AG09319 (cell line): Measurements from ENCODE around the gene ASCL5.

Experiments
- DNase-seq: peaks from one replicate; pipeline ENCODE4 v3.0.0-alpha.2; 2010; ENCODE audit warnings: low read depth; ENCODE audit errors: extremely low read depth
- TF ChIP-seq, protein P1 (sequence below): IDR thresholded peaks from 2 replicates; pipeline ENCODE4 v1.5.1; 2011; ENCODE audit warnings: low read depth, mild to moderate bottlenecking, inconsistent platforms, low read length, moderate library complexity

ASCL5 gene

DNA sequence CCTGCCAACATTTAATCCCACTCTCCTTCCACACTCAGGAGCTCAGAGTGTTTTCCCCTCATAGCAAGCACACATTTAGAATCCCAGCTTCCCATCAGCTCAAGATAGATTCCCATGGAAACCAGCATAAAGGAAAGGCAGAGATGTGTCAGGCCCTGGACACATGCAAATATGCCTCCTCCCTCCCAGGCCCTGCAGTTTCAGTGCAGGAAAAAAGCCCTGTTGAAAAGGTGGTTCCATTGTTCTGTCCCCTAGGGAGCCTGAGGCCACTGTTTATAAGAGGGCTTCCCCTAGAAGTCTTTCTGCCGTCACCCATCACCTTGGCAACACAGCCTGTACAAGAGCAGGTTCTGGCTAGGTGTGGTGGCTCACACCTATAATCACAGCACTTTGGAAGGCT is 18.4 kb downstream of the ASCL5 start:
- no peak for DNase-seq
- TF ChIP-seq, protein P1, sequence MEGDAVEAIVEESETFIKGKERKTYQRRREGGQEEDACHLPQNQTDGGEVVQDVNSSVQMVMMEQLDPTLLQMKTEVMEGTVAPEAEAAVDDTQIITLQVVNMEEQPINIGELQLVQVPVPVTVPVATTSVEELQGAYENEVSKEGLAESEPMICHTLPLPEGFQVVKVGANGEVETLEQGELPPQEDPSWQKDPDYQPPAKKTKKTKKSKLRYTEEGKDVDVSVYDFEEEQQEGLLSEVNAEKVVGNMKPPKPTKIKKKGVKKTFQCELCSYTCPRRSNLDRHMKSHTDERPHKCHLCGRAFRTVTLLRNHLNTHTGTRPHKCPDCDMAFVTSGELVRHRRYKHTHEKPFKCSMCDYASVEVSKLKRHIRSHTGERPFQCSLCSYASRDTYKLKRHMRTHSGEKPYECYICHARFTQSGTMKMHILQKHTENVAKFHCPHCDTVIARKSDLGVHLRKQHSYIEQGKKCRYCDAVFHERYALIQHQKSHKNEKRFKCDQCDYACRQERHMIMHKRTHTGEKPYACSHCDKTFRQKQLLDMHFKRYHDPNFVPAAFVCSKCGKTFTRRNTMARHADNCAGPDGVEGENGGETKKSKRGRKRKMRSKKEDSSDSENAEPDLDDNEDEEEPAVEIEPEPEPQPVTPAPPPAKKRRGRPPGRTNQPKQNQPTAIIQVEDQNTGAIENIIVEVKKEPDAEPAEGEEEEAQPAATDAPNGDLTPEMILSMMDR = no peak

DNA sequence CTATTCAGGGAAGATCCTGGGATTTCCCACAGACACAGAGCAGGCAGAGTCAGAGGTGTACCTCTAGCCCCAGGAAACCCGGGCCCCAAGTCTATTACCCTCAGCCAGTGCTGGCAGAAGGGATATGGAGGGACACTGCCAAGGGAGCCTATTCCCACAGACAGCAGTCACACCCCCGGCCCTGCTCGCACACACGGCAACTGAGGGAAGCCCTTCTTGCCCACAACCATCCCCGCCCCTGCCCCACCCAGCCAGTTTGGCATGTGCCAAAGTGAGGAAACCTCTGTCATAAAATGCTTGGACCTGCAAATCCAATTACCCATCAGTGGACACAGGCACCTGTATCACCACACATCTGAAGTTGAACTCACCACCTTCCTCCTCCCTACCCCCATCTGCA is 21.3 kb downstream of the ASCL5 start:
- TF ChIP-seq, protein P1 = no peak
- no peak for DNase-seq

DNA sequence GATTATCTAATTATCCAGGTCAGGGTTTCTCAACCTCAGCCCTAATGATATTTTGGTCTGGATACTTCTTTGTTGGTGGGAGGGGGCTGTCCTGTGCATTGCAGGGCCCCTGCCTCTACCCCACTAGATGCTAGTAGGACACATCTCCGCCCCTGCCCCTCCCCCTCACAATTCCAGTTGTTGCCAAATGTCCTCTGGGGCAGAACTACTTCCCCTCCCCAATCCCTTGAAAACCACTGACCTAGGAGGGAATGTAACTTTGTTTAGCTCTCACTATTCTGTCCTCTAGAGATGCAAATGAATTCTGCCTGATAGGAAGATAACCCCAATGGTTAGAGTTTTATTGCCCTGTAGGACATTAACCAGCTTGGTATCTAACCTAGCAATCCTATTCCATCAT is 22.8 kb downstream of the ASCL5 start:
- TF ChIP-seq, protein P1 = no peak
- DNase-seq = no peak

DNA sequence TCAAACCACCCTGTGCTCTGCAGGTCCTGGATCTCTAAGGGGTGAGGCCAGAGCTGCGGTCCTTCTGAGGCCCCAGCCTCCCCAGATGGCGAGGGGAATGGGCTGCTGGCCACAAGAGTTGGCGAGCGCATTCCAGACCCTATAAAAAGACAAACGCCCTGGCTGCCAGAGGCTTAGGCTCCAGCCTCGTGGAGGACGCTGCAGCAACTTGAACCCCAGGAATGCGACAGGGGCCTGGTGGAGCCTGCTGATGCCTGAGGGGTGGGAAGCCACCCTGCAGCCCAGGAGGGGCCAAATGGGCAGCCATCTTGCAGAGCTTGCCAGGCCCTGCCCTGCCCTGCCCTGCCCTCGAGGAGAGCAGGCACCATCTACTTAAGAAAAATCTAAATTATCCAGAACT is 23.3 kb downstream of the ASCL5 start:
- DNase-seq = no peak
- TF ChIP-seq, protein P1 = no peak

DNA sequence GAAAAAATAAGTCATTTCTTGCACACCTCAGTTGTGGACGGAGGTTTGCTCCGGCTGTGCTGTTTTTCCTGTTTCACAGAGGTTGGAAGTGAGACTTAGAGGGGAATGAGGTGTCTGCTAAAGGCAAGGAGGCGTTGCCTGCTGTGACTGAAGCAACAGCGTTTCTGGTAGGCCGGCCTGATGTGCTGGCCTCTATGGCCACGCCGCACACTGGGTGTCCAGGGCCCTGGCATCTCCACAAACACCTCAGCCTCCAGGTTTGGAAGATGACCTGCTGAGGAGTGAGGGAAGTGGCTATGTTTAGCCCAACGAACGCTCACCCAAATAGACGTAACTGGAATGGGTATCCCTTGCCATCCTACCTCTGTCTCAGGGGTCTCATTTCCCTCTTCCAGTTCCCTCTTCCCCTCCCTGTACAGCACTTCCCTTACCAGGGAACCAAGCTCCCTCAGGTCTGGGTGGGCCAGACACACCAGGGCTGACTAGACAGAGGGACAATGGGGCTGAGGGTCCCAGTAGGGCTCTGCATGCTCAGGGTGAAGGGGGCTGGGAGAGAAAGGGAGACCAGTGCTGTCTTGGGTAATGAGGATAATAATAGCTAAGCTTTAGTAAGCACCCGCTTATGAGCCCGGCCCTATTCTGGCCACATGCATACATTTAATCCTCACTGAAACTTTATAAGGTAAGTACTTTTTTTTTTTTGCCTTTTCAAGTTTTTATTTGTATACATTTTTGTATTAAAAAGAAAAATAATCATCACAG is 26.6 kb downstream of the ASCL5 start:
- TF ChIP-seq, protein P1 = no peak
- no peak for DNase-seq

DNA sequence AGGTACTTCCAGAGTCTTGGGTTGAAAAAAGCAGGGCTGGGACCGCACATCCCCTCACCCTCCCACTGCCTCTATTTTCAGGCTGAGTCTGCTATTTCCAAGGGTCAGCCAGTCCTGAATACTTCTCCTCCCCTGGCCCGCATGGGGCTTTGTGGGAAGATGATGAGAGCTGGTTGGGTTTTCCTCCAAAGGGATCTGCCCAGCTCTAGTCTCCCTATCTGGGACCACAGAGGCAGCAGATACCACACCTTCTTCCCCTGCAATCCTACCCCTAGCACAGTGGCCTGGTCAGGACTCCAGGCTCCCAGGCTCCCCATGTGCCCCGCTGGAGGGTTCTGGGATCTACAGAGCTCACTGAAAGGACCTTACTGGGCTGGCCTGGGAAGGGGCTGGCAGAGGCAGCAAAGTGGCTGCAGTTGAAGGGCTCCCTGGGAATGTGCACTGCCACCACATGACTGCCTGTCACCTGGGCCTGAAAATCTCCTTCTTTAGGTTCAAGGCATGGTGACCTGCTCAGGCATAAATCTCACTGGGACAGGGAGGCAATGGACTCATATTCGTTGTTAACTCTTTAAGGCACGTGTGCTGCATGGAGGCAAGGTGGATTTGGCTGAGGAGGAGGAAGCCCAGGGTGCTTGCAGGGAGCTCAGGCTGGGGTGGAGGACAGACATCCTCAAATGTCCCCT is 27.8 kb downstream of the ASCL5 start:
- no peak for DNase-seq
- TF ChIP-seq, protein P1 = no peak
